Embryonic facial prominence (tissue), 1 donor: Measurements from ENCODE around the gene PRPSAP2.
"Not testable (repeated sequence)": the region's sequence is repeated elsewhere in the genome, so short reads cannot be mapped to it uniquely, and the experiment has no call there.

Experiments used
- DNase-seq: peaks from one replicate; pipeline ENCODE4 v3.0.0-alpha.2; 2016; ENCODE audit errors: extremely low spot score

PRPSAP2 gene

DNA sequence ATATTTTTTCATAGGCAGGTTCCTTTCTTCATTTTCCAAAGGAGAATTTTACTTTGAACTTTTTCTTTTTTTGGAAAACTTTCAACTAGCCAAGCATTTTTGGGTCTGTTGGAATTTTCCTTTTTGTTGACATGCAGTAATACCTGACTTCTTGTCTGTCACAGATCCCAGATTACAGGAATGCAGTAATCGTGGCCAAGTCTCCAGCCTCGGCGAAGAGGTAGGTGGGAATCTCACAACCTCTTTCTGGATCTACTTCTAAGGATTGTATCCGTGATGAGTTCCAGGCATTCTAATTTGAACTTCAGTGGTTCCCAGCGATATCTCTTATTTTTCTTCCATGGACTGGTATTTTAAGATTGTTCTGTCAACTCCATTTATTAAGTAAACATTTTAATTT is 31.7 kb downstream of the PRPSAP2 start:
- no peak for DNase-seq

DNA sequence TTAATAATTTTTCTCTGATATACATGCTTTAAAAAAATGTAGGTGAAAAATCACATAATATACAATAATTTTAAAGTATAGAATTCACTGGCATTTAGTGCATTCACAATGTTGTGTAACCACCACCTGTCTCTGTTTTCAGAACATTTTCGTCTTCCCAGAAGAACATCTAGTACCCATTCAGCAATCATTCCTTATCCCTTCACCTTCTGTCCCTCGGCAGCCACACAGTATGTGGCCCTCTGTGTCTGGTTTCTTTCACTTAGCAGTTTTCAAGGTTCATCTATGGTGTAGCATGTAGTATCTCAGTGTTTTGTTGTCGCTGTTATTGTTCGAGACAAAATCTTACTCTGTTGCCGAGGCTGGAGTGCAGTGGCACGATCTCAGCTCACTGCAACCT is 33.6 kb downstream of the PRPSAP2 start:
- no peak for DNase-seq

DNA sequence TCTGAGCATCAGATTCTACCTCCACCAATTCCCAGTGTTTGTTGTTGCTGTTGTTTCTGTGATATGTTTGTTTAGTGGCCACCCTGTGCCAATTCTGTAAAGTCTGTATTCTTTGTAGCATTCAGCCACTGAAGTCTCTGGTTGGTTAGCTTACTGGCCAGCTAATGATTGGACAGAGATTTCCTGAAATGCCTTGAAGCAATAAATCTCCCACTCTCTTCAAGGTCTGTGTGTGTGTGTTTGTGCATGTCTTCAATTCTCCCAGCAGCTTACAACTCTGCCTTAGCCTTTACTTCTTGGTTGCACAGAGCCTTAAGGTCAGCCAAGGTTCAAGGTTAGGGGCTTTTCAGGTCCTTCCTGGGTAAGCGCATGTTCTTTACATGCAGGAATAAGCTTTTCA is 38.2 kb downstream of the PRPSAP2 start:
- DNase-seq = no peak

DNA sequence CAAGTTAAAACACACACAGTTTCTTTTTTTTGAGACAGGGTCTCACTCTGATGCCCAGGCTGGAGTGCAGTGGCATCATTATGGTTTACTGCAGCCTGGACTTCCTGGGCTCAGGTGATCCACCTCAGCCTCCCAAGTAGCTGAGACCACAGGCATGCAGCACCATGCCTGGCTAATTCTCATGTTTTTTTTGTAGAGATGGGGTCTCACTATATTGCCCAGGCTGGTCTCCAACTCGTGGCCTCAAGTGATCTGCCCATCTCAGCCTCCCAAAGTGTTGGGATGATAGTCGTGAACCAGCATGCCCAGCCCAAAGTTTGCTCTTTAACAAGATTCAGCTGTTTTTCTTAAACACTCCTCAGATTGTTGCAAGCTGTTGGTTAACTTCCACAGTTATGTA is 39.0 kb downstream of the PRPSAP2 start:
- DNase-seq = no peak

DNA sequence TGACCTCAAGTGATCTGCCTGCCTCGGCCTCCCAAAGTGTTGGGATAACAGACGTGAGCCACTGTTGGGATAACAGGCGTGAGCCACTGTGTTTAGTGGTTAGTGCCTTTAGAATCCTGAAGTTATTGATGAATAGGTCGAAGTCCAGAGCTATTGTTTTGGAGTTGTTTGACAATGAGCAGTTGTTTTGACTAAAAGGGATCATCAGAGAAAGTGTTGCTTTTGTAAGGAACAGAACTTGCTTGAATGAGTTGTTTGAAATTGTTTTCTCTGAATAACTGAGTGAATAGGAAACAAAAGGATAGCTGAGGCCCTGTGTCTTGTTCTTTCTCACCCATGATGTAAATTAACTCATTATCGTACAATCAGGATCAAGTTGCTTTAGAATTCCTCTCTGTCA is 46.6 kb downstream of the PRPSAP2 start:
- no peak for DNase-seq

DNA sequence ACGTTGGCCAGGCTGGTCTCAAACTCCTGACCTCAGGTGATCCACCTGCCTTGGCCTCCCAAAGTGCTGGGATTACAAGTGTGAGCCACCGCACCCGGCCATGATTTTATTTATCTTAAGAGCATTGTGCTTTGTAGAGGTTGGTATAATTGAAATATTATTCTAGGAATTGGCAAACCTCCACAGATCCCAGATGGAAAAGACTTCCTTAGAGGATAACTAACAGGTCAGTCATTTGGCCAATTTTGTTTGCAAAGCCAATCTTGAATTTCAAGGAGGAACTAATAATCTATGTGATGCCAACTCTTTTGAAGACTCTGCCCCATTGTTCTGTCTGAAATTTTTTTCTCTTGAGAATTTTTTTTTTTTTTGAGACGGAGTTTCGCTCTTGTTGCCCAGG is 47.3 kb downstream of the PRPSAP2 start:
- DNase-seq = no peak

DNA sequence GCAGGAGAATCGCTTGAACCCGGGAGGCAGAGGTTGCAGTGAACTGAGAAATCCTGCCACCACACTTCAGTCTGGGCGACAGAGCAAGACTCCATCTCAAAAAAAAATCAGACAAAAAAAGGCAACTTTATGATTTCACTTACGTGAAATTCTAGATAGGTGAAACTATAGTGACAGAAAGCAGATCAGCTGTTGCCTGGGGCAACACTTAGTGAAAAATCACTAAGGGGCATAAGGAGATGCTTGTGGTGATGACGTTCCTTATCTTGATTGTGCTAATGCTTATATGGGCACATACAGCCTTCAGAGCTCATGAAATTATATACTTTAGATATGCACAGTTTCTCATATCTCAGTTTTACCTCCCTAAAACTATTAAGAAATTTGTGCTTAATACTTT is 52.4 kb downstream of the PRPSAP2 start:
- DNase-seq = no peak

DNA sequence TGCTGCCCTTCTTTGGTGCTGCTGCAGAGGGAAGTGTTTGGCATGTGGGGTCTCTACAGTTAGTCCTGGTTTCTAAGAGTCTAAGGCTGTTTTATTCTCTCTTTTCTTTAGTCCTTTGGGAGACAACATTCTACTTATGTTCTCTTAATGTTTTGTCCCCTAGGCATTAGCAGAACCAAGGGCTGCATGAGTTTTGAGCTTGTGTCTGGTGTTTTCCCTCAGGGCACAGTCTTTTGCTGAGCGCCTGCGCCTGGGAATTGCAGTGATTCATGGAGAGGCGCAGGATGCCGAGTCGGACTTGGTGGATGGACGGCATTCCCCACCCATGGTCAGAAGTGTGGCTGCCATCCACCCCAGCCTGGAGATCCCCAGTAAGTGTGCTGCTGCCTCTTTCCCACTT is 53.0 kb downstream of the PRPSAP2 start:
- DNase-seq = no peak

DNA sequence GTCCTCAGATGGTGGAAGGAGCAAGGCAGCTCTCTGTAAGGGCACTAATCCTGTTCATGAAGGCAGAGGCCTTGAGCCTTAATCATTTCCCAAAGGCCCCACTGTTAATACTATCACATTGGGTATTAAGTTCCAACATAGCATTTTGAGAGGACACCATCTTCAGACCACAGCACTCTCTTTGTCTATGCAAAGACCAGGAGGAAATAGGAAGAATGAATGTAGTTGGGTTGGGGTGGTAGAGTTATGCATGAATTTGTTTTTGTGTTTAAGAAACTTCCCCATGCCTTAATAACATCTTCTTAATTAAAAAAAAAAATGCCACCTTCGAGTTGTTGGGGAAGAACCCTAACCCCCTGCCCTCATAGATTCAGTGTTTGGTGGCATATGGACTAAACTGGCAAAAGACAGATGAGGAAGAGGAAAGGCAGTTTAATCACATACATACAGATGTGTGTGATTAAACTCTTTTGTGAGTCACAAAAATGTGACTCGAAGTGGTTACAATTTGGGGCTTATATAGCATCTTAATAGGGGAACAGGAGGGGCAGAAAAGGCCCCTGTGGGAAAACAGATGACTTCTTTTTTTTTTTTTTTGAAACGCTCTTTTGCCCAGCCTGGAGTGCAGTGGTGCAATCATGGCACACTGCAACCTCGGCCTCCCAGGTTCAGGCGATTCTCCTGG is 59.0 kb downstream of the PRPSAP2 start:
- no peak for DNase-seq

DNA sequence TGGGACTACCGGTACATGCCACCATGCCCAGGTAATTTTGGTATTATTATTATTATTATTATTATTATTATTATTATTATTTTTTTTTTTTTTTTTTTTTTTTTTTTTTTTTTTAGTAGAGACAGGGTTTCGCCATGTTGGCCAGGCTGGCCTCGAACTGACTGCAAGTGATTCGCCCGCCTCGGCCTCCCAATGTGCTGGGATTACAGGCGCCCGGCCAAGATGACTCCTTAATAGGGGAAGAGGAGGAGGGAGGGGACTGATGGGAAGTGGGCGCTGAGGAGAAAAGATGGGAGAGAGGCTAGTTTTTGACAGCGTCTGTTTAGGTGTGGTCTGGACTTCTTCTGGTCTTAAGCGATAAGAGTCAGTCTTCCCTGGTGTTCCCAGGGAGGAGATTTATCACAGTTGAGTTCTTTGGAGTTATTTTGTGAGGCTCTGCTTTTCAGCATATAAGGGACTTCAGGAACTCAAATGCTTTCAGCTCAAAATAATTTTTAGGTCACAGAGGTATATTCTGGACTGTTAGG is 59.6 kb downstream of the PRPSAP2 start:
- no peak for DNase-seq

DNA sequence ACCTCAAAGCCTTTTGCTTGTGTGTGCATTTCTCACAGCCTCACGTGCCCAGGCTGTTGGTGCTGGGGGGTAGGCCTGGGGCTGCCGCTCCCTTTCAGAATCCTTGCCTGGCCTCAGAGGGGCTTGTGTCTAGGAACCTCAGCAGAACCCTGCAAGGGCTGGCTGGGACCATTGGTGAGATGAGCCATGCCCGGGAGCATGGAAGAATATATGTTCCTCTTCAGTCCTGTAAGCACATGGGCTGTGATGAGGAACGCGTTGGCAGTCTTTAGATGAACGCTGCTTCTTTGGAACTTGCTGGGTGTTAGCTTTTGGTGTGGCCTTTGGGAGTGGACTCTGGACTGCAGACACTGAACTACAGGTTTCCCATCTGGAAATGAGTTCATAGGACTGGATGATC is 62.0 kb downstream of the PRPSAP2 start:
- DNase-seq = no peak

DNA sequence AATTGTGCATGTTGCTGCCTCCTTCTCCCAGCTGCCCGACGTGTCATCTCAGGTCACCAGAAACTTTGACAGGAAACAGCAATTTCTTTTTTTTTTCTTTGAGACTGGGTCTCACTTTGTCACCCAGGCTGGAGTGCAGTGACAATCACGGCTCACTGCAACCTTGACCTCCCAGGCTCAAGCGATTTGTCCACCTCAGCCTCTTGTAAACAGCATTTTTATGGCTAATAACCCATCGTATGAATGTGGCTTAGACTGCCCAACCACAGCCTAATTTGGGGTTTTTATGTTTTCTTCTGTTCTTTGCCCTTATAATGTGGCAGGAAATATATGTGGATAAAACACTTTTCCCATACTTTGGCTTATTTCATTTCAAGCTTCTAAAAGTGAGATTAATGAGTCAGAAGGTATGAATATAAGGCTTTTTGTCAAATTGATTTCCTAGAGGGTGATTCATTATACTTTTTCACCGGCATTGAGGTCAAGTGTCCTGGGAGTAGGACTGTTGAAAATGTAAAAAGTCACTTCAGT is 63.0 kb downstream of the PRPSAP2 start:
- no peak for DNase-seq

DNA sequence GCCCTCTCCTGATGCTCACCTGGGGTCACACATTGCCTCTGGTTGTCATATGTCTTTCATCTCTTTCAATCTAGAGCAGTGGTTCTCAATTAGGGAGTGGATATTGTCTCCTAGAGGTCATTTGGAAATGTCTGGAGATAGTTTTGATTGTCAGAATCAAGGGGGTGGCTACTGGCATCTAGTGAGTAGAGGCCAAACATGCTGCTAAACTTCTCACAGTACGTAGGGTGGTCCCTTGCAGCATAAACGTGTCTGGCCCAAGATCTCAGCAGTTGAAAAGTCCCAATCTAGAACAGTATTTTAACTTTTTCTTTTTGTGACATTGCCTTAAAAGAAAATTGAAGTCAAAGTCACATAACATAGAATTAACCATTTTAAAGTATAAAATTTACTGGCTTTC is 63.6 kb downstream of the PRPSAP2 start:
- DNase-seq = no peak

DNA sequence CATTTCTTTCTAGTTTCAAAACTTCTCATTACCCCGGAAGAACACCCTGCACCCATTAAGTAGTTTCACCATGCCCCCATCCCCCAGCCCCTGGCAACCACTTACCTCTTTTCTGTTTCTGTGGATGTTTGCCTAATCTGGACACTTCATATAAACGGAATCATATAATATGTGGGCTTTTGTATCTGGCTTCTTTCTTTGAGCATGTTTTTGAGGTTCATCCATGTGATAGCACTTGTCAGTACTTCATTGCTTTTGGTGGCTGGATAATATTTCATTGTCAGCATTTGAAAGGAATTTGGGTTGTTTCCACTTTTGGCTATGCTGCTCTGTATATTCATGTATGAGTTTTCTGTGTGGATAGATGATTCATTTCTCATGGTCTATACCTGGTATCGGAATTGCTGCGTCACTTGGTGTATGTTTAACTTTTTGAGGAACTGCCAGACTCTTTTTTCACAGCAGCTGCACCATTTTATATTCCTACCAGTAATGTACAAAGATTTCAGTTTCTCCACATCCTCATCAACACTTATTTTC is 64.1 kb downstream of the PRPSAP2 start:
- no peak for DNase-seq

DNA sequence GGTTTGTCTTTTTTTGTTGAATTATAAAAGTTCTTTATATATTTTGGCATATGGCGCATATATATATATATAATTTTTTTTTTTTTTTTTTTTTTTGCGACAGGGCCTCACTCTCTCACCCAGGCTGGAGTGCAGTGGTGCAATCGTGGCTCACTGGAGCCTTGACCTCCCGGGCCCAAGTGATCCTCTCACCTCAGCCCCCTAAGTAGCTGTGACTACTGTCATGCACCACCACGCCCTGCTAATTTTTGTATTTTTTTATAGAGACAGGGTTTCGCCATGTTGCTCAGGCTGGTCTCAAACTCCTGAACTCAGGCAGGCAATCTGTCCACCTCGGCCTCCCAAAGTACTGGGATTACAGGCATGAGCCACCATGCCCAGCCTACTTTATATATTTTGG is 64.7 kb downstream of the PRPSAP2 start:
- DNase-seq = not testable (repeated sequence)

DNA sequence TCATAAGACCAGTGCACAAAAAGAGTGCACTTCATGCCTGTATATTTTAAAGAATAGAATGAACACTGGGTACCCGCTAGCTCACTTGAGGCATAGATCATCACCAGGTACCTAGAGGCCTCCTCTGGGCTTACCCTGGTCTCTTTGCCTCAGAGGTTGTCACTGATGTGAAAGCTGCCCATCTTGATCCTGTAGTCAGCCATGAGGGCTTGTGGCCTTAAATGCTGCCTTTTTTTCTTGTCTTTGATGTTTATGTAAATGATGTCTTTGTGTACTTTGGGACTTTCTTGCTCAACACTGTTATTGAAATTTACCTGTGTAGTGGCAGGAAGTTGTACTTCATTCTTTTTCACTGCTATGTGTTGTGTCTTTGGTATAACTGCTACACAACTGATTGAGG is 67.3 kb downstream of the PRPSAP2 start:
- DNase-seq = no peak

DNA sequence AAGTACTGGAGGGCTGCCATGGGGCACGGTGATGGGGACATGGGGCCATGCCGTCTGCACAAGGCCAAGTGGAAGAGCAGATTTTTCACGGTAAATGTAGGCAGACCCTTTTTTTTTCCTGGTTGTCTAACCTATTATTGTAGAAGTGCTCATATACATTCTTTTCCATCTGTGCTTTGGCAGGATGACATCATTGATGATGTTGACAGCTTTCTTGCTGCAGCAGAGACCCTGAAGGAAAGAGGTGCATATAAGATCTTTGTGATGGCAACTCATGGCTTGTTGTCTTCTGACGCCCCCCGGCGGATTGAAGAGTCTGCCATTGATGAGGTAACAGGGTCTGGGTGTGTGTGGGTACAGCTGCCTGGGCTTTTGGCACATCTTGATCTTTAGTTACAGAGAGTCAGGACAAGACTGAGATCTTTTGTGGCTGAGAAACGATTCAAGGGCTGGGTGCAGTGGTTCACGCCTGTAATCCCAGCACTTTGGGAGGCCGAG is 70.7 kb downstream of the PRPSAP2 start:
- no peak for DNase-seq

DNA sequence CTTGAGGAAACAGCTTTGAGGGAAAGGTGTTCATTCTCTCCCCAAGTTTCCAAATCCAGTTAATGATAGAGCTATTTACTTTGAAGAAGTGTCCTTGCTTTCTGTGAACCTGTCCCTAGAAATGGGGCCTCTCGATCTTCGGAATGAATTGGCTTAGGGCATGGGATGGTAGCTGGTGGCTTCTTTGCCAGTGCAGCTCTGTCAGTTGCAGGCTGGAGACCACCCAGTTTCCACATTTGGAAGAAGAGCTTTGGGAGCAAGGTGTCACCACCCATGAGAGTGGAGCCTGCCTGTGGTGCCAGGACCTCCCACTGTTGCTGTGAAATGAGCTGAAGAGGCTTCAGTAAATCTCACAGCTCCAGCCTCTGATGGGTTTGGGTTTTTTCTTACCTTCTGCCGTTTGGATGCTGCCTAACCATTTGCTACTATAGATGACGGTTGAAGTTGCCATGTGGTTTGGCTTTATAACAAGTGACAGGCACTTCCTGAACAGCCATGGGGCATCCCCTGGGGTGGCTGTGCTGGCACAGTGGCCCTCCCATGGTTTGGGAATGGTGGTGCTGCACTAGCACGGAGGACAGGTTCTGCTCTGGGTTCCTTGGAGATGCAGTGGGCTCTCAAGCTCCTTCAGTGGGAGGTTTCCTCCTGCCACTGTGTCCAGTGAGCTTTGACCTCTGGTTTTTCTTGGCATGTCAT is 74.6 kb downstream of the PRPSAP2 start:
- no peak for DNase-seq

DNA sequence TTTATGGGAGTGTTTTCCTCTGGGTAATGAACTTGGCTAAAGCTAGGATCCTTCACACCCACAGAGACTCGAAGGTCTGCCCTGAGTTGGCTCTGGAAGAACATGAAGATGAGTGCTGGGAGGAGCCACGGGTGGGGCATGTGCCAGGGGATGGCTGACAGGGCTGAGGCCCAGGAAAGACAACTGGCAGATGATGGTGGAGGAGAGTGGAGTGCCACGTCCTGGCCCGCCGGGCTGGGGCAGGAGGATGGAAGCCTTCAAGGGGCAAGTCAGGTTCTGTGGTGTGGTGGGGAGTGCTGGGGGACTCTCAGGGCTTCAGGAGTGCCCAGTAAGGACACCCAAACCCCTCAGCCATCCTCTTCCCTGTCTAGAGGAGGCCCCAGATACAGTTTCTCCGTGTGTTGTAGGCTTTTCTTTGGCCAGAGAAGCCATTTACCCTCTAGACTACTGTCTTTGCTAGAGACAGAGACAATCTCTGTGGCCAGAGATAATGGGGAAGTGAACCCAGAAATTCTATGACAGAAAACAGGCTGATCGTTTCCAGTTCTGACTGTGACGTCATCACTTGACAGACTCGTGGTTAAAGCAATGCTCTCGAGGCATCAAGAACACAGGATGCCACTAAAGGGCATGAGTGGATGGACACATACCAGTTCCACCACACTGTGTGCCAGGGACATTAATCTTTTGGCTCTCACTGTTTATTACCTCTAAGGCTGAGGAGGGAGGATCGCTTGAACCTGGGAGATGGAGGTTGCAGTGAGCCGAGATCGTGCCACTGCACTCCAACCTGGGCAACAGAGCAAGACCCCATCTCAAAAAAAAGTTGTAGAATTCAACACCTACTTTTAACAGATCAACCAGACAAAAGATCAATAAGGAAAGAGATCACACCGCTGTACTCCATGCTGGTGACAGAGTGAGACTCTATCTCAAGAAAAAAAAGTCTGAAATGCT is 75.4 kb downstream of the PRPSAP2 start:
- no peak for DNase-seq

DNA sequence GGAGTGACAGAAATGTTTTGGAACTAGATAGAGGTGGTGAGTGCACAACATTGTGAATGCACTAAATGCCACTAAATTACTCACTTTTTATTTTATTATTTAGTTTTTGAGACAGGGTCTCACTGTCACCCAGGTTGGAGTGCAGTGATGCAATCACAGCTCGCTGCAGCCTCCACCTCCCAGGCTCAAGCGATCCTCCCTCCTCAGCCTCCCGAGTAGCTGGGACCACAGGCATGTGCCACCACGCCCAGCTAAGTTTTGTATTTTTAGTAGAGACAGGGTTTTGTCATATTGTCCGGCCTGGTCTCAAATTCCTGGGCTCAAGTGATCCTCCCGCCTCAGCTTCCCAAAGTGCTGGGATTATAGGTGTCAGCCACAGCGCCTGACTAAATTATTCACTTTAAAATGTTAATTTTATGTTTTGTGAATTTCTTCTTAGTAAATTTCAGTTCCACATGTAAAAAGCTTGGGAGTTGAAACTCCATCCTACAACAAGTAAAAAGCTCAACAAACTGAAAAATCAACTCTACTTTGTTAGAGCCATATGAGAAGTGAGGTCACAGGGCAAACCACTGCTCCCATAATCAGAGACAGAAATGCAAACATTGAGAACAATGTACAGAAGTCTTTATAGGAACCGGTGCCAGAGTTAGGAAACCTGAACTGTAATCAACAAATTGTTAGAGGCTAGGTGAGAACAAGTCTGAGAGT is 80.2 kb downstream of the PRPSAP2 start:
- DNase-seq = no peak

DNA sequence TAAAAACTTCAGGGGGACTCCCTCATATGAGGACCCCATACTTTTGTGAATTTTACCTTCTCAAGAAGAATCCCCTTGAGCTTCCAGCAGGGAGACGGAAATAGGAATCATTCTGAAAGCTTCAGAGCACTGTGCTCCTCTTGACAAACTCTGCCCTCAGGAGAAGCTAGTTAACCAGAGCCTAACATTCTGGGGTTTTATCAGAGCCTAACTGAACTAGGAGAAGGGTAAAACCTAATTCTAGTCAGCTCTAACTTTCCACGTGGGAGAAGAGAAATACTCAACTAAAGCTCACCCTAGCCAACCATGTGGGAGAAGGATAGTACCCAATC is 80.7 kb downstream of the PRPSAP2 start:
- DNase-seq = no peak
